HepG2 (cell line): ENCODE results near the gene CALM1.

Source experiments
- CBX2 ChIP-seq, 2 experiments: fragments of 200-600 bp in 1 of 2; sonication (generic); formaldehyde crosslinking in 1 of 2; IDR thresholded peaks; 2 replicates each; pipeline versions ENCODE4 v1.7.0 to v1.8.1; 2018 to 2022; ENCODE audit warnings: low read depth in 2 of 2, low read length in 1 of 2, mild to moderate bottlenecking in 1 of 2, missing genetic modification reagents in 1 of 2
- ESRRA ChIP-seq: sonication (generic); formaldehyde crosslinking; IDR thresholded peaks from 2 replicates; pipeline ENCODE4 v1.5.1; 2020; ENCODE audit warnings: mild to moderate bottlenecking, low read depth, missing genetic modification reagents
- HDAC1 ChIP-seq: sonication (generic); formaldehyde crosslinking; IDR thresholded peaks from 2 replicates; pipeline ENCODE4 v1.5.1; 2020; ENCODE audit warnings: mild to moderate bottlenecking, missing genetic modification reagents
- POLR2A ChIP-seq, 2 experiments: IDR thresholded peaks; 2 replicates each; pipeline ENCODE4 v1.6.1; 2011; ENCODE audit warnings: low read depth in 2 of 2, low read length in 2 of 2, mild to moderate bottlenecking in 1 of 2, moderate library complexity in 1 of 2; ENCODE audit not compliant: insufficient read depth in 1 of 2
- RBFOX2 ChIP-seq: fragments of 200-400 bp; formaldehyde crosslinking; IDR thresholded peaks from 2 replicates; pipeline ENCODE4 v1.6.1; 2017; ENCODE audit warnings: low read depth, mild to moderate bottlenecking, low read length
- RNF2 ChIP-seq: fragments of 450-650 bp; conservative IDR thresholded peaks from 2 replicates; pipeline ENCODE4 v1.6.1; 2016; ENCODE audit warnings: low read depth
- SP4 ChIP-seq: sonication (generic); formaldehyde crosslinking; IDR thresholded peaks from 2 replicates; pipeline ENCODE4 v1.8.1; 2023; ENCODE audit warnings: mild to moderate bottlenecking, missing genetic modification reagents
- ZBTB8A ChIP-seq: sonication (generic); formaldehyde crosslinking; IDR thresholded peaks from 2 replicates; pipeline ENCODE4 v1.4.0; 2020; ENCODE audit warnings: mild to moderate bottlenecking, low read depth, missing genetic modification reagents, borderline replicate concordance
- ZFP62 ChIP-seq: sonication (generic); formaldehyde crosslinking; IDR thresholded peaks from 2 replicates; pipeline ENCODE4 v1.4.0; 2020; ENCODE audit warnings: missing genetic modification reagents
- ZFYVE20 ChIP-seq: sonication (generic); formaldehyde crosslinking; IDR thresholded peaks from 2 replicates; pipeline ENCODE4 v1.8.0; 2023; ENCODE audit warnings: low read depth, mild to moderate bottlenecking, moderate library complexity, missing genetic modification reagents, borderline replicate concordance
- ZNF274 ChIP-seq: sonication (generic); formaldehyde crosslinking; IDR thresholded peaks from 2 replicates; pipeline ENCODE4 v1.5.1; 2020; ENCODE audit warnings: mild to moderate bottlenecking, missing genetic modification reagents

- no peak for TF ChIP-seq HDAC1
- TF ChIP-seq ZFYVE20 (CRISPR knock-in tag): no peak
- no peak for TF ChIP-seq SP4
- TF ChIP-seq CBX2 (IDR thresholded peaks at IDR 0.05; ENCODE audit: low read depth, low read length): no peak
- no peak for TF ChIP-seq CBX2 (CRISPR knock-in tag; IDR thresholded peaks at IDR 0.05; ENCODE audit: low read depth)
- TF ChIP-seq POLR2A (IDR thresholded peaks at IDR 0.05; ENCODE audit: insufficient read depth in 1 of 2, low read depth in 2 of 2, low read length in 2 of 2): no peak
- no peak for TF ChIP-seq ZFP62
- TF ChIP-seq RBFOX2: no peak
- TF ChIP-seq ZNF274: no peak
- TF ChIP-seq ZBTB8A (CRISPR knock-in tag): no peak
- TF ChIP-seq ESRRA (CRISPR knock-in tag): no peak
- TF ChIP-seq RNF2: no peak
Measured at GRCh38 chr14:90421632-90422020, 24.8 kb downstream of the CALM1 start.
